H9 (cell line): ENCODE data around the gene RALGDS. TPM values are rescaled to one million over a fixed set of nuclear protein-coding genes. Genes with fewer than 3 reads are reported as not detected.

Experiments
- DNase-seq: peaks from one replicate; pipeline ENCODE4 v3.0.0-alpha.2; 2017
- H2AFZ ChIP-seq: one replicate; pipeline ENCODE4 v1.6.1; 2013; ENCODE audit warnings: mild to moderate bottlenecking, low read length, control low read depth, moderate library complexity
- H2AK5ac ChIP-seq: 2 replicates; pipeline ENCODE4 v1.6.1; 2013; ENCODE audit warnings: low read length, control low read depth, mixed read lengths; ENCODE audit not compliant: insufficient read length
- H2BK120ac ChIP-seq: one replicate; pipeline ENCODE4 v1.6.1; 2013; ENCODE audit warnings: low read depth, mild to moderate bottlenecking, low read length, control low read depth, inconsistent platforms; ENCODE audit not compliant: poor library complexity, severe bottlenecking
- H2BK12ac ChIP-seq: 2 replicates; pipeline ENCODE4 v1.6.1; 2013; ENCODE audit warnings: low read length, control low read depth, mixed read lengths, low read depth; ENCODE audit not compliant: insufficient read length
- H2BK15ac ChIP-seq: 2 replicates; pipeline ENCODE4 v1.6.1; 2013; ENCODE audit warnings: low read depth, low read length, control low read depth
- H2BK20ac ChIP-seq: one replicate; pipeline ENCODE4 v1.6.1; 2013; ENCODE audit warnings: low read depth, mild to moderate bottlenecking, low read length, control low read depth, inconsistent platforms; ENCODE audit not compliant: poor library complexity, severe bottlenecking
- H2BK5ac ChIP-seq: 2 replicates; pipeline ENCODE4 v1.6.1; 2013; ENCODE audit warnings: low read length, control low read depth, mixed read lengths; ENCODE audit not compliant: insufficient read length
- H3K14ac ChIP-seq: 2 replicates; pipeline ENCODE4 v1.6.1; 2013; ENCODE audit warnings: low read length, control low read depth; ENCODE audit not compliant: insufficient read depth
- H3K18ac ChIP-seq: 2 replicates; pipeline ENCODE4 v1.6.1; 2013; ENCODE audit warnings: low read depth, mild to moderate bottlenecking, mixed read lengths, low read length, control low read depth; ENCODE audit not compliant: insufficient read length
- H3K23ac ChIP-seq: 2 replicates; pipeline ENCODE4 v1.6.1; 2013; ENCODE audit warnings: low read length, control low read depth, mixed read lengths, low read depth; ENCODE audit not compliant: insufficient read length
- H3K23me2 ChIP-seq: 2 replicates; pipeline ENCODE4 v1.6.1; 2013; ENCODE audit warnings: low read depth, mild to moderate bottlenecking, mixed read lengths, low read length, control low read depth; ENCODE audit not compliant: insufficient read length, poor library complexity, severe bottlenecking
- H3K27ac ChIP-seq: 2 replicates; pipeline ENCODE4 v1.5.1; 2013; ENCODE audit warnings: low read length, control low read depth, mixed read lengths, low read depth; ENCODE audit not compliant: insufficient read length
- H3K27me3 ChIP-seq: 2 replicates; pipeline ENCODE4 v1.6.1; 2013; ENCODE audit warnings: low read length, control low read depth, inconsistent platforms; ENCODE audit not compliant: insufficient read depth
- H3K4ac ChIP-seq: 2 replicates; pipeline ENCODE4 v1.6.1; 2013; ENCODE audit warnings: low read depth, mild to moderate bottlenecking, control low read depth, inconsistent platforms, low read length, moderate library complexity
- H3K4me1 ChIP-seq: 2 replicates; pipeline ENCODE4 v1.6.1; 2013; ENCODE audit warnings: low read length, control low read depth, inconsistent platforms; ENCODE audit not compliant: insufficient read depth
- H3K4me2 ChIP-seq: 2 replicates; pipeline ENCODE4 v1.6.1; 2013; ENCODE audit warnings: low read length, control low read depth, mixed read lengths; ENCODE audit not compliant: insufficient read length, insufficient read depth
- H3K56ac ChIP-seq: 2 replicates; pipeline ENCODE4 v1.6.1; 2013; ENCODE audit warnings: low read depth, mild to moderate bottlenecking, mixed read lengths, low read length, control low read depth; ENCODE audit not compliant: insufficient read length
- H3K79me1 ChIP-seq: 2 replicates; pipeline ENCODE4 v1.6.1; 2013; ENCODE audit warnings: low read depth, mild to moderate bottlenecking, moderate library complexity, low read length, control low read depth, inconsistent platforms; ENCODE audit not compliant: insufficient read depth, poor library complexity, severe bottlenecking
- H3K79me2 ChIP-seq: 2 replicates; pipeline ENCODE4 v1.6.1; 2013; ENCODE audit warnings: low read length, control low read depth, inconsistent platforms; ENCODE audit not compliant: insufficient read depth
- H3K9ac ChIP-seq: 2 replicates; pipeline ENCODE4 v1.6.1; 2013; ENCODE audit warnings: low read length, control low read depth, mixed read lengths; ENCODE audit not compliant: insufficient read length; ENCODE audit errors: extremely low read depth
- H3K9me3 ChIP-seq: one replicate; pipeline ENCODE4 v1.6.1; 2013; ENCODE audit warnings: low read depth, low read length, inconsistent platforms; ENCODE audit not compliant: control insufficient read depth
- H3T11ph ChIP-seq: one replicate; pipeline ENCODE4 v1.6.1; 2013; ENCODE audit warnings: mild to moderate bottlenecking, low read length, control low read depth, inconsistent platforms
- H4K20me1 ChIP-seq: one replicate; pipeline ENCODE4 v1.6.1; 2013; ENCODE audit not compliant: control insufficient read depth, insufficient read length, insufficient read depth
- H4K5ac ChIP-seq: 2 replicates; pipeline ENCODE4 v1.6.1; 2013; ENCODE audit warnings: low read depth, mild to moderate bottlenecking, mixed read lengths, low read length, control low read depth; ENCODE audit not compliant: insufficient read length
- H4K8ac ChIP-seq: replicated peaks from 2 replicates; pipeline ENCODE4 v1.6.1; 2013; ENCODE audit warnings: low read length, control low read depth, mixed read lengths, low read depth; ENCODE audit not compliant: insufficient read length
- H4K91ac ChIP-seq: 2 replicates; pipeline ENCODE4 v1.6.1; 2013; ENCODE audit warnings: low read depth, mild to moderate bottlenecking, moderate library complexity, mixed read lengths, low read length, control low read depth; ENCODE audit not compliant: insufficient read length
- H3K27ac Mint-ChIP-seq, 3 experiments: 2 replicates in 2 of 3; 3 replicates in 1 of 3; pipeline ENCODE4 v1.8.0; 2020 to 2021; ENCODE audit warnings: mixed read lengths in 3 of 3, mild to moderate bottlenecking in 1 of 3, moderate library complexity in 1 of 3
- H3K27me3 Mint-ChIP-seq: 2 replicates; pipeline ENCODE4 v1.8.0; 2021; ENCODE audit warnings: low read depth, mild to moderate bottlenecking, moderate library complexity, mixed read lengths
- H3K36me3 Mint-ChIP-seq, 3 experiments: 2 replicates in 2 of 3; 3 replicates in 1 of 3; pipeline ENCODE4 v1.8.0; 2020 to 2021; ENCODE audit warnings: low read depth in 3 of 3, mixed read lengths in 3 of 3; ENCODE audit not compliant: insufficient read depth in 1 of 3
- H3K4me1 Mint-ChIP-seq, 2 experiments: 2 replicates each; pipeline ENCODE4 v1.8.0; 2020; ENCODE audit warnings: mixed read lengths in 2 of 2
- H3K4me3 Mint-ChIP-seq, 2 experiments: 2 replicates in 1 of 2; 3 replicates in 1 of 2; pipeline ENCODE4 v1.8.0; 2020 to 2021; ENCODE audit warnings: mild to moderate bottlenecking in 2 of 2, mixed read lengths in 2 of 2, moderate library complexity in 1 of 2
- H3K9me3 Mint-ChIP-seq, 2 experiments: 2 replicates in 1 of 2; 3 replicates in 1 of 2; pipeline ENCODE4 v1.8.0; 2020; ENCODE audit warnings: mild to moderate bottlenecking in 2 of 2, mixed read lengths in 2 of 2, moderate library complexity in 1 of 2
- CTCF ChIP-seq: fragments of 200-600 bp; sonication (generic); conservative IDR thresholded peaks from 3 replicates; pipeline ENCODE4 v1.8.0; 2021; ENCODE audit warnings: antibody characterized with exemption, mild to moderate bottlenecking
- WGBS: extraction: QIAGEN DNeasy Blood & Tissue Kit; methylation state at CpG from one replicate; pipeline ENCODE4 v1.1.7; 2013; ENCODE audit warnings: missing lambda C conversion rate, low lambda C conversion rate, mixed read lengths; ENCODE audit not compliant: insufficient read length; ENCODE audit errors: extremely low coverage; 5-methylcytosine and 5-hydroxymethylcytosine counted together
- total RNA-seq: library from RNA; stranded (reverse); gene quantifications from 2 replicates; pipeline ENCODE4 v1.2.1, GENCODE V29; 2021

Gene RALGDS
- total RNA-seq, 1 experiment from 2014 or later: 21.3 TPM

DNA sequence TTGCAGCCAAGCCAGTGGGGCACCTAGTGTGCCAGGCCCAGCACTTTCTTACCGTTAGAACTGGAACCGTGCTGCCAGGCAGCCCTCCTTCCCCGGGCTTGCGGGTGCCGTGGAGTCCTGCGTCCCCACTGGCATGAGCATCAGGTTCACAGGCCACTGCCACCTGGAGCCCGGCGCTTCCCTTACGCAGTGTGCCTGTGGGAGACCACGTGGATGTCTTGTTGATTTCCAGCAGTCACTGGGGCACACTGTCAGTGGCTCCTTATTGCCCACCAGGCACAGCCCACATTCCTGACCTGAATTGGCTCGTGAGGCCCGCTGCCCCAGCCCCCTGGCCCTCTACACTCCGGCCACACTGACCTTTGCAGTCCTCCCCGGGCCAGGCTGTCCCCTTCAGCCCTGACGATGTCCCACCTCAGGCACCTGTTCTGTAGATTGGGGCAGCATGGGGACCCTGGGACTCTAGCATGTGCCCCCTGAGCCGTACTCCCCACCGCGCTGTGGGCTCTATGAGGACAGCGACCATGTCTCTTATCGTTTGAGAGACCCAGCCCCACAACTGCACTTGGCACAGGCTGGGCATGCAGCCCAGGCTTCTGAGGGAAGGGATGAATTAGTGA is 69.6 kb downstream of the RALGDS start:
- Histone ChIP-seq H4K8ac (no peak overlapping the region), H3K14ac (no peak overlapping the region), H2BK15ac (no peak overlapping the region), H3K9me3 (no peaks in the 10 kb centered on the region), H4K20me1 (no peaks in the 10 kb centered on the region), H3K79me2 (no peaks in the 10 kb centered on the region), H3K56ac (no peak overlapping the region), H2AFZ (no peak overlapping the region), H2BK5ac (no peak overlapping the region), H3K4ac (no peak overlapping the region), H3K4me1 (no peaks in the 10 kb centered on the region), H3K23me2 (no peaks in the 10 kb centered on the region), H3K27me3 (no peaks in the 10 kb centered on the region), H2BK20ac (no peak overlapping the region), H4K91ac (no peak overlapping the region), H4K5ac (no peak overlapping the region), H3K18ac (no peak overlapping the region), H3K27ac (no peak overlapping the region), H2BK120ac (no peak overlapping the region), H2BK12ac (no peak overlapping the region), H3K9ac (no peak overlapping the region), H3K4me2 (no peak overlapping the region), H3K23ac (no peak overlapping the region), H2AK5ac (no peak overlapping the region), H3T11ph (no peak overlapping the region), H3K79me1 (no peaks in the 10 kb centered on the region)
- DNase-seq: no peak
- H3K4me1 Mint-ChIP-seq: no peaks in the 10 kb centered on the region
- TF ChIP-seq CTCF: no peak
- peak overlapping the region in 1 of 3 experiments; percentile 52; a peak in 1 of 7 replicates for H3K27ac Mint-ChIP-seq
- no peaks in the 10 kb centered on the region for H3K27me3 Mint-ChIP-seq
- no CpG with 5 or more reads among the region's 20 CpGs for WGBS
- H3K4me3 Mint-ChIP-seq: no peak overlapping the region
- no peaks in the 10 kb centered on the region for H3K9me3 Mint-ChIP-seq
- H3K36me3 Mint-ChIP-seq: peaks cover 26 to 76% (median 71%) of the 10 kb centered on the region in 3 experiments; a peak in 6 of 7 replicates
